ENCODE results near the gene ACSS2.

The ACSS2 gene

DNA sequence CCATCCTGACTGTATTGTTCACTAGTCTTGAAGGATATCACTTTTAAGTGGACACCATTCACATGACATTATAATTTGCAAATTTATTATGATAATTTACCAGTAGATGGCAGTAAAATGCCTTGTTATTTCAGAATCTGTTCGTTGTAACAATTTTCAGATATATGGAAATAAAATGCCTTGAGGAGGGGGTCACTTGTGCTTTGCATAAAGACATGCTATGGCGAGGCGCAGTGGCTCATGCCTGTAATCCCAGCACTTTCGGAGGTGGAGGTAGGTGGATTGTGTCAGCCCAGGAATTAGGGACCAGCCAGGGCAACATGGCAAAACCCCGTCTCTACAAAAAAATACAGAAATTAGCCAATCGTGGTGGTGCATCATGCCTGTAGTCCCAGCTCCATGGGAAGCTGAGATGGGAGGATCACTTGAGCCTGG lies 41.9 kb upstream of the ACSS2 start:
- Histone ChIP-seq H3K9me3 (ENCODE audit: low read length) (no peaks in the 10 kb centered on the region), H2AFZ (ENCODE audit: low read length) (no peak overlapping the region), H3F3A (ENCODE audit: insufficient read depth, low read length) (no peaks in the 10 kb centered on the region), H3K9me2 (ENCODE audit: low read depth, low read length) (no peaks in the 10 kb centered on the region), H3K27me3 (ENCODE audit: insufficient read depth, low read length) (no peaks in the 10 kb centered on the region), H3K79me2 (ENCODE audit: insufficient read depth, low read length) (no peaks in the 10 kb centered on the region), H3K36me3 (ENCODE audit: insufficient read depth, low read length) (no peaks in the 10 kb centered on the region), H3K4me1 (ENCODE audit: insufficient read depth, low read length, severe bottlenecking) (no peaks in the 10 kb centered on the region), H3K27ac (ENCODE audit: low read depth, low read length, poor library complexity, severe bottlenecking) (no peak overlapping the region), H3K4me2 (ENCODE audit: low read length) (peak overlapping the region; percentile 56), H3K9ac (ENCODE audit: low read length) (no peak overlapping the region), H4K20me1 (ENCODE audit: insufficient read depth, low read length) (no peaks in the 10 kb centered on the region), H3K4me3 (ENCODE audit: low read depth, low read length, poor library complexity, severe bottlenecking) (no peak overlapping the region)
- TF ChIP-seq EZH2 (IDR thresholded peaks at IDR 0.05; ENCODE audit: borderline replicate concordance, low read length): no peak
- TF ChIP-seq, protein P1, sequence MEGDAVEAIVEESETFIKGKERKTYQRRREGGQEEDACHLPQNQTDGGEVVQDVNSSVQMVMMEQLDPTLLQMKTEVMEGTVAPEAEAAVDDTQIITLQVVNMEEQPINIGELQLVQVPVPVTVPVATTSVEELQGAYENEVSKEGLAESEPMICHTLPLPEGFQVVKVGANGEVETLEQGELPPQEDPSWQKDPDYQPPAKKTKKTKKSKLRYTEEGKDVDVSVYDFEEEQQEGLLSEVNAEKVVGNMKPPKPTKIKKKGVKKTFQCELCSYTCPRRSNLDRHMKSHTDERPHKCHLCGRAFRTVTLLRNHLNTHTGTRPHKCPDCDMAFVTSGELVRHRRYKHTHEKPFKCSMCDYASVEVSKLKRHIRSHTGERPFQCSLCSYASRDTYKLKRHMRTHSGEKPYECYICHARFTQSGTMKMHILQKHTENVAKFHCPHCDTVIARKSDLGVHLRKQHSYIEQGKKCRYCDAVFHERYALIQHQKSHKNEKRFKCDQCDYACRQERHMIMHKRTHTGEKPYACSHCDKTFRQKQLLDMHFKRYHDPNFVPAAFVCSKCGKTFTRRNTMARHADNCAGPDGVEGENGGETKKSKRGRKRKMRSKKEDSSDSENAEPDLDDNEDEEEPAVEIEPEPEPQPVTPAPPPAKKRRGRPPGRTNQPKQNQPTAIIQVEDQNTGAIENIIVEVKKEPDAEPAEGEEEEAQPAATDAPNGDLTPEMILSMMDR (IDR thresholded peaks at IDR 0.05; ENCODE audit: low read length): peak; percentile 49

DNA sequence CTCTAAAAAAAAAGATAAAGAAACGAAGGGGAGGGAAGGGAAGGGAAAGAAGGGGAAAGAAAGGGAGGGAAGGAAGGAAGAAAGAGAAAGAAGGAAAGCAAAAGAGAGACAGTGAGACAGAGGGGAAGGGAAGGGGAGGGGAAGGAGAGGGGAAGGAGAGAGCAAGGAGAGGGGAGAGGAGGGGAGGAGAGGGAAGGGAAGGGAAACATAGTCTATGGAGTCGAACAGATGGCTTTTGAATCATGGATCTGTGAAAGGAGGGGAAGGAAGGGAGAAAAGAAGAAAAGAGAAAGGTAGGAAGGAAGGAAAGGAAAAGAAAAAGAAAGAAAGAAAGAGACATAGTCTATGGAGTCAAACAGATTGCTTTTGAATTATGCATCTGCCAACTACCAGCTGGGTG lies 34.3 kb upstream of the ACSS2 start:
- Histone ChIP-seq H3K9ac (ENCODE audit: low read length) (no peak overlapping the region), H3K79me2 (ENCODE audit: insufficient read depth, low read length) (no peaks in the 10 kb centered on the region)
- TF ChIP-seq EZH2 (IDR thresholded peaks at IDR 0.05; ENCODE audit: borderline replicate concordance, low read length): no peak
- TF ChIP-seq, protein P1 (IDR thresholded peaks at IDR 0.05; ENCODE audit: low read length): no peak

DNA sequence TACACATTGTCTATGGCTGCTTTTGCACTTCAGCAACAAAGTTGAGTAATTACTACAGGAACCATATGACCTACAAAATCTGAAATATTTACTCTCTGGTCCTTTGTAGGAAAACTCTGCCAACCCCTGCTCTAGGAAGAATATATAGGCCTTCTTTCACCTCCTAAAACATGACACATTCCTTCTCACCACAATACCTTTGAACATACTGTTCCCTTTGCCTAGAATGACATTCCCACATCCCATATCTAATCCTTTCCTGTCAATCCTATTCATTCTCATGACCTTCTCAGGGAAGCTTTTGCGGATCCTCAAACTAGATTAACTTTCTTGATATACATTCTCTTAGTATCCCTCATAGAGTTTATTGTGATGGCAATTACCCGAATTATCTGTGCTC lies 33.0 kb upstream of the ACSS2 start:
- Histone ChIP-seq H3K9me2 (ENCODE audit: low read depth, low read length) (no peaks in the 10 kb centered on the region), H3K36me3 (ENCODE audit: insufficient read depth, low read length) (no peaks in the 10 kb centered on the region), H3K4me3 (ENCODE audit: low read depth, low read length, poor library complexity, severe bottlenecking) (no peak overlapping the region), H3K79me2 (ENCODE audit: insufficient read depth, low read length) (no peaks in the 10 kb centered on the region), H3F3A (ENCODE audit: insufficient read depth, low read length) (no peaks in the 10 kb centered on the region), H3K4me2 (ENCODE audit: low read length) (no peak overlapping the region), H2AFZ (ENCODE audit: low read length) (no peak overlapping the region), H3K27ac (ENCODE audit: low read depth, low read length, poor library complexity, severe bottlenecking) (no peak overlapping the region), H4K20me1 (ENCODE audit: insufficient read depth, low read length) (no peaks in the 10 kb centered on the region), H3K27me3 (ENCODE audit: insufficient read depth, low read length) (no peaks in the 10 kb centered on the region), H3K9me3 (ENCODE audit: low read length) (no peaks in the 10 kb centered on the region), H3K4me1 (ENCODE audit: insufficient read depth, low read length, severe bottlenecking) (no peaks in the 10 kb centered on the region), H3K9ac (ENCODE audit: low read length) (no peak overlapping the region)
- TF ChIP-seq EZH2 (IDR thresholded peaks at IDR 0.05; ENCODE audit: borderline replicate concordance, low read length): no peak
- TF ChIP-seq, protein P1 (IDR thresholded peaks at IDR 0.05; ENCODE audit: low read length): no peak

More for the DNA sequence above, 34.3 kb upstream of the ACSS2 start:
- no peaks in the 10 kb centered on the region for H3K9me2 ChIP-seq (ENCODE audit: low read depth, low read length)
- H3K36me3 ChIP-seq (ENCODE audit: insufficient read depth, low read length): no peaks in the 10 kb centered on the region
- no peaks in the 10 kb centered on the region for H3K27me3 ChIP-seq (ENCODE audit: insufficient read depth, low read length)
- no peak overlapping the region for H3K4me3 ChIP-seq (ENCODE audit: low read depth, low read length, poor library complexity, severe bottlenecking)
- no peaks in the 10 kb centered on the region for H3K4me1 ChIP-seq (ENCODE audit: insufficient read depth, low read length, severe bottlenecking)
- no peak overlapping the region for H3K4me2 ChIP-seq (ENCODE audit: low read length)
- H3K27ac ChIP-seq (ENCODE audit: low read depth, low read length, poor library complexity, severe bottlenecking): no peak overlapping the region
- H4K20me1 ChIP-seq (ENCODE audit: insufficient read depth, low read length): no peaks in the 10 kb centered on the region
- no peak overlapping the region for H2AFZ ChIP-seq (ENCODE audit: low read length)
- H3K9me3 ChIP-seq (ENCODE audit: low read length): no peaks in the 10 kb centered on the region
- H3F3A ChIP-seq (ENCODE audit: insufficient read depth, low read length): no peaks in the 10 kb centered on the region
